SK-N-SH treated with all-trans-retinoic acid at 6 μM for 48 hours (cell line): Measurements from ENCODE around the gene AGAP1.

Experiments
- ATAC-seq: fragments of 200-7000 bp; cut with Tn5 transposase; 3 replicates; pipeline ENCODE4 v1.9.1; 2020; ENCODE audit warnings: mild to moderate bottlenecking, moderate library complexity
- ARNTL ChIP-seq: fragments of 450-650 bp; formaldehyde crosslinking; IDR thresholded peaks from 2 replicates; pipeline ENCODE4 v1.5.0; 2020; ENCODE audit warnings: low read depth, mild to moderate bottlenecking, moderate library complexity, borderline replicate concordance
- BACH2 ChIP-seq: fragments of 250-450 bp; sonication (Bioruptor Pico); IDR thresholded peaks from 2 replicates; pipeline ENCODE4 v1.9.0; 2021; ENCODE audit warnings: mild to moderate bottlenecking, borderline replicate concordance
- CSDC2 ChIP-seq: fragments of 250-450 bp; sonication (Bioruptor Pico); IDR thresholded peaks from 2 replicates; pipeline ENCODE4 v1.5.0; 2020; ENCODE audit warnings: mild to moderate bottlenecking, moderate library complexity
- CSRNP3 ChIP-seq: fragments of 250-450 bp; sonication (Bioruptor Pico); IDR thresholded peaks from 2 replicates; pipeline ENCODE4 v1.5.1; 2021; ENCODE audit warnings: mild to moderate bottlenecking, moderate library complexity
- ESRRG ChIP-seq: fragments of 250-450 bp; sonication (Bioruptor Pico); IDR thresholded peaks from 2 replicates; pipeline ENCODE4 v1.6.1; 2021; ENCODE audit warnings: mild to moderate bottlenecking
- GLIS3 ChIP-seq: fragments of 250-450 bp; sonication (Bioruptor Pico); IDR thresholded peaks from 2 replicates; pipeline ENCODE4 v1.5.0; 2020; ENCODE audit warnings: mild to moderate bottlenecking, moderate library complexity
- ISL1 ChIP-seq: fragments of 250-450 bp; sonication (Bioruptor Pico); IDR thresholded peaks from 2 replicates; pipeline ENCODE4 v2.1.2; 2022; ENCODE audit warnings: mild to moderate bottlenecking, moderate library complexity
- OSR1 ChIP-seq: fragments of 250-450 bp; sonication (Bioruptor Pico); IDR thresholded peaks from 2 replicates; pipeline ENCODE4 v1.8.0; 2022; ENCODE audit warnings: moderate library complexity, mild to moderate bottlenecking, inconsistent platforms
- POU6F1 ChIP-seq: fragments of 250-450 bp; sonication (Bioruptor Pico); IDR thresholded peaks from 2 replicates; pipeline ENCODE4 v1.8.0; 2021; ENCODE audit warnings: low read depth, mild to moderate bottlenecking, moderate library complexity, borderline replicate concordance
- PPARA ChIP-seq: fragments of 250-450 bp; sonication (Bioruptor Pico); IDR thresholded peaks from 2 replicates; pipeline ENCODE4 v1.5.0; 2020; ENCODE audit warnings: mild to moderate bottlenecking, borderline replicate concordance
- RARB ChIP-seq: fragments of 250-450 bp; sonication (Bioruptor Pico); IDR thresholded peaks from 2 replicates; pipeline ENCODE4 v1.8.0; 2021; ENCODE audit warnings: mild to moderate bottlenecking, moderate library complexity
- SNAI2 ChIP-seq: fragments of 250-450 bp; sonication (Bioruptor Pico); IDR thresholded peaks from 2 replicates; pipeline ENCODE4 v1.5.0; 2020; ENCODE audit warnings: mild to moderate bottlenecking, moderate library complexity
- TCF4 ChIP-seq: fragments of 250-450 bp; sonication (Bioruptor Pico); IDR thresholded peaks from 2 replicates; pipeline ENCODE4 v1.8.0; 2021; ENCODE audit warnings: mild to moderate bottlenecking, moderate library complexity, borderline replicate concordance
- TOX ChIP-seq: fragments of 250-450 bp; sonication (Bioruptor Pico); IDR thresholded peaks from 2 replicates; pipeline ENCODE4 v1.8.0; 2021; ENCODE audit warnings: mild to moderate bottlenecking, moderate library complexity, borderline replicate concordance
- TSHZ2 ChIP-seq: fragments of 250-450 bp; sonication (Bioruptor Pico); IDR thresholded peaks from 2 replicates; pipeline ENCODE4 v1.5.0; 2020; ENCODE audit warnings: mild to moderate bottlenecking, moderate library complexity
- ZC3H10 ChIP-seq: fragments of 250-450 bp; sonication (Bioruptor Pico); IDR thresholded peaks from 2 replicates; pipeline ENCODE4 v1.5.1; 2021; ENCODE audit warnings: mild to moderate bottlenecking, moderate library complexity
- ZFP3 ChIP-seq: fragments of 250-450 bp; sonication (Bioruptor Pico); IDR thresholded peaks from 2 replicates; pipeline ENCODE4 v1.5.0; 2020; ENCODE audit warnings: mild to moderate bottlenecking, moderate library complexity
- ZFP30 ChIP-seq: fragments of 450-650 bp; formaldehyde crosslinking; IDR thresholded peaks from 2 replicates; pipeline ENCODE4 v1.5.0; 2022; ENCODE audit warnings: mild to moderate bottlenecking, moderate library complexity
- ZNF565 ChIP-seq: fragments of 450-650 bp; formaldehyde crosslinking; conservative IDR thresholded peaks from 2 replicates; pipeline ENCODE4 v1.5.0; 2020; ENCODE audit warnings: low read depth, mild to moderate bottlenecking, moderate library complexity
- ZNF70 ChIP-seq: fragments of 450-650 bp; formaldehyde crosslinking; IDR thresholded peaks from 2 replicates; pipeline ENCODE4 v1.5.0; 2020; ENCODE audit warnings: mild to moderate bottlenecking, moderate library complexity
- ZNF8 ChIP-seq: fragments of 450-650 bp; formaldehyde crosslinking; IDR thresholded peaks from 2 replicates; pipeline ENCODE4 v1.5.0; 2020; ENCODE audit warnings: mild to moderate bottlenecking, moderate library complexity
- TF ChIP-seq, protein P1 (sequence below): fragments of 250-450 bp; sonication (Bioruptor Pico); IDR thresholded peaks from 2 replicates; pipeline ENCODE4 v1.5.1; 2020; ENCODE audit warnings: low read depth, mild to moderate bottlenecking, moderate library complexity
- TF ChIP-seq, protein P2 (sequence below): fragments of 250-450 bp; sonication (Bioruptor Pico); IDR thresholded peaks from 2 replicates; pipeline ENCODE4 v1.8.0; 2020; ENCODE audit warnings: mild to moderate bottlenecking, moderate library complexity, borderline replicate concordance

The AGAP1 gene

DNA sequence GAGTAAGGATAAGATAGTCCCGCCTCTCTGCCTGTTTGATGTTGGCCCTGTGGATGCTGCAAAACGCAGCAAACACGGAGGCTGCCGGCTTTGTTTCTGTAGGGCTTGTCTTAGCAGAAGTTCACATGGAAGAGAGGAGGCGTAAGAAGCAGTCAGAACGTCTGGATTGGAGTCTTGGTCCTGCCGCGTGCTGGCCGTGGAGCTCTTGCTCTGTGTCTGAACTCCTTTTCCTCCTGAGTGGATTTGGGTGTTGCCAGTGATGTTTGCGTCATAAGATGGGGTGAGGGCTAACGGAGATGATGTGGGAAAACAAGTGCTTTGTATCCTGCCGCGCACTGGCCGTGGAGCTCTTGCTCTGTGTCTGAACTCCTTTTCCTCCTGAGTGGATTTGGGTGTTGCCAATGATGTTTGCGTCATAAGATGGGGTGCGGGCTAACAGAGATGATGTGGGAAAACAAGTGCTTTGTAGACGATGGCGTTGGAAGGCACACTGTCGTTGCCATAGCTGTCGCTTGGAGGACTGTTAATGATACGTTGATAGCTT, 240.9 kb downstream of the AGAP1 start:
- TF ChIP-seq ZFP30 (CRISPR knock-in tag): no peak
- TF ChIP-seq ZNF8 (CRISPR knock-in tag): no peak
- no peak for TF ChIP-seq CSDC2 (CRISPR knock-in tag)
- no peak for TF ChIP-seq PPARA (CRISPR knock-in tag)
- no peak for TF ChIP-seq ZC3H10 (CRISPR knock-in tag)
- TF ChIP-seq OSR1: no peak
- TF ChIP-seq GLIS3 (CRISPR knock-in tag): no peak
- no peak for TF ChIP-seq TCF4 (CRISPR knock-in tag)
- no peak for TF ChIP-seq RARB
- TF ChIP-seq CSRNP3 (CRISPR knock-in tag): no peak
- TF ChIP-seq, protein P1, sequence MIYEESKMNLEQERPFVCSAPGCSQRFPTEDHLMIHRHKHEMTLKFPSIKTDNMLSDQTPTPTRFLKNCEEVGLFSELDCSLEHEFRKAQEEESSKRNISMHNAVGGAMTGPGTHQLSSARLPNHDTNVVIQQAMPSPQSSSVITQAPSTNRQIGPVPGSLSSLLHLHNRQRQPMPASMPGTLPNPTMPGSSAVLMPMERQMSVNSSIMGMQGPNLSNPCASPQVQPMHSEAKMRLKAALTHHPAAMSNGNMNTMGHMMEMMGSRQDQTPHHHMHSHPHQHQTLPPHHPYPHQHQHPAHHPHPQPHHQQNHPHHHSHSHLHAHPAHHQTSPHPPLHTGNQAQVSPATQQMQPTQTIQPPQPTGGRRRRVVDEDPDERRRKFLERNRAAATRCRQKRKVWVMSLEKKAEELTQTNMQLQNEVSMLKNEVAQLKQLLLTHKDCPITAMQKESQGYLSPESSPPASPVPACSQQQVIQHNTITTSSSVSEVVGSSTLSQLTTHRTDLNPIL (CRISPR knock-in tag): no peak
- no peak for TF ChIP-seq TSHZ2 (CRISPR knock-in tag)
- no peak for TF ChIP-seq TOX (CRISPR knock-in tag)
- TF ChIP-seq ARNTL (CRISPR knock-in tag): no peak
- TF ChIP-seq POU6F1: no peak
- TF ChIP-seq ISL1: no peak
- no peak for TF ChIP-seq BACH2 (CRISPR knock-in tag)
- TF ChIP-seq ESRRG (CRISPR knock-in tag): no peak
- no peak for TF ChIP-seq ZFP3
- TF ChIP-seq SNAI2: no peak
- no peak for ATAC-seq

DNA sequence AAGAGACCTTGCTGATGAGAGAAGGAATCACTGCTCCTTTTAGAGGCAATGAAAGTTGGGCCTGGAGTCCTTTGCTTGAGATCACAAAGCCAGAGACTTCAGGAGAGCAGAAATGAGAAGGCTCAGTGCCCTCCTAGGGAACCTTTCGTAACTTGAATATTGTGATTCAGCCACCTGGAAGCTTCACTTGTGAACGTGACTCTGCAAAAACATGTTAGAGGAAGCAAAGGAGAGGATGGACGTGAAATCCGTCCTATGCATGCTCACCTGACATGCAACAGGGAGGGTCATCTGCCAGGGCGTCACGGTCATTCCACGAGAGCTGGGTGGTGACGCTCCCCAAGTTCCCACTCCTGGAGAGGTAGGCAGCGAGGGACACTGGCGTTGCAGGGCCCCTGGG, 243.6 kb downstream of the AGAP1 start:
- TF ChIP-seq PPARA (CRISPR knock-in tag): no peak
- no peak for TF ChIP-seq TSHZ2 (CRISPR knock-in tag)
- TF ChIP-seq, protein P2, sequence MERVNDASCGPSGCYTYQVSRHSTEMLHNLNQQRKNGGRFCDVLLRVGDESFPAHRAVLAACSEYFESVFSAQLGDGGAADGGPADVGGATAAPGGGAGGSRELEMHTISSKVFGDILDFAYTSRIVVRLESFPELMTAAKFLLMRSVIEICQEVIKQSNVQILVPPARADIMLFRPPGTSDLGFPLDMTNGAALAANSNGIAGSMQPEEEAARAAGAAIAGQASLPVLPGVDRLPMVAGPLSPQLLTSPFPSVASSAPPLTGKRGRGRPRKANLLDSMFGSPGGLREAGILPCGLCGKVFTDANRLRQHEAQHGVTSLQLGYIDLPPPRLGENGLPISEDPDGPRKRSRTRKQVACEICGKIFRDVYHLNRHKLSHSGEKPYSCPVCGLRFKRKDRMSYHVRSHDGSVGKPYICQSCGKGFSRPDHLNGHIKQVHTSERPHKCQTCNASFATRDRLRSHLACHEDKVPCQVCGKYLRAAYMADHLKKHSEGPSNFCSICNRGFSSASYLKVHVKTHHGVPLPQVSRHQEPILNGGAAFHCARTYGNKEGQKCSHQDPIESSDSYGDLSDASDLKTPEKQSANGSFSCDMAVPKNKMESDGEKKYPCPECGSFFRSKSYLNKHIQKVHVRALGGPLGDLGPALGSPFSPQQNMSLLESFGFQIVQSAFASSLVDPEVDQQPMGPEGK (CRISPR knock-in tag): no peak
- TF ChIP-seq BACH2 (CRISPR knock-in tag): no peak
- TF ChIP-seq TCF4 (CRISPR knock-in tag): no peak
- TF ChIP-seq ZNF565 (CRISPR knock-in tag): no peak
- no peak for TF ChIP-seq POU6F1
- TF ChIP-seq ESRRG (CRISPR knock-in tag): no peak
- no peak for TF ChIP-seq ZNF70 (CRISPR knock-in tag)
- no peak for TF ChIP-seq ISL1
- TF ChIP-seq SNAI2: no peak
- TF ChIP-seq CSDC2 (CRISPR knock-in tag): no peak
- TF ChIP-seq OSR1: no peak
- ATAC-seq: no peak
